Colonic mucosa (tissue), 4 donors: ENCODE measurements around the gene DNAJC18. TPM values are rescaled to one million over a fixed set of nuclear protein-coding genes. Genes with fewer than 3 reads are reported as not detected.
"Not testable (repeated sequence)": the region's sequence is repeated elsewhere in the genome, so short reads cannot be mapped to it uniquely, and the experiment has no call there.

ENCODE experiments used
- DNase-seq: peaks from one replicate; pipeline ENCODE4 v3.0.0-alpha.2; 2020
- H3K27ac ChIP-seq: fragments of 200-600 bp; one replicate; pipeline ENCODE4 v1.8.0; 2021
- H3K27me3 ChIP-seq: fragments of 200-600 bp; one replicate; pipeline ENCODE4 v1.8.0; 2021
- H3K36me3 ChIP-seq: fragments of 200-600 bp; one replicate; pipeline ENCODE4 v1.8.0; 2021
- H3K4me1 ChIP-seq: fragments of 200-600 bp; one replicate; pipeline ENCODE4 v1.8.0; 2021; ENCODE audit warnings: mild to moderate bottlenecking
- H3K4me3 ChIP-seq: fragments of 200-600 bp; one replicate; pipeline ENCODE4 v1.8.0; 2021
- H3K9ac ChIP-seq, 2 donors: one replicate each; pipeline ENCODE4 v1.7.0; 2013; ENCODE audit warnings: control low read depth in 2 of 2, low read depth in 2 of 2, low read length in 2 of 2
- H3K9me3 ChIP-seq: fragments of 200-600 bp; one replicate; pipeline ENCODE4 v1.8.0; 2021
- intact Hi-C: fragments of 100-400 bp; cut with DNase I; formaldehyde crosslinking; loops from one replicate; pipeline ENCODE4 v1.14.1; 2022
- total RNA-seq, 2 donors: library from RNA; stranded (reverse); fragmentation: NEBNext Ultra II Directional in 1 of 2; extraction: Animal tissue kit (Norgen Biotek cat#: 25700) in 1 of 2; gene quantifications; one replicate each; pipeline ENCODE4 v1.2.1, GENCODE V29; 2021
- TF ChIP-seq, protein P1 (sequence below): fragments of 200-600 bp; IDR thresholded peaks from one replicate; pipeline ENCODE4 v1.8.0; 2022; ENCODE audit warnings: antibody characterized with exemption, mild to moderate bottlenecking
- donor health status: healthy.
- donor health status: DM: no; HTN: no; CAD: no.
- donor health status: DM: no; HTN: no; CAD: no.

DNAJC18 gene
- 1 to 10 TPM; 3.6 to 5.7 TPM for total RNA-seq

DNA sequence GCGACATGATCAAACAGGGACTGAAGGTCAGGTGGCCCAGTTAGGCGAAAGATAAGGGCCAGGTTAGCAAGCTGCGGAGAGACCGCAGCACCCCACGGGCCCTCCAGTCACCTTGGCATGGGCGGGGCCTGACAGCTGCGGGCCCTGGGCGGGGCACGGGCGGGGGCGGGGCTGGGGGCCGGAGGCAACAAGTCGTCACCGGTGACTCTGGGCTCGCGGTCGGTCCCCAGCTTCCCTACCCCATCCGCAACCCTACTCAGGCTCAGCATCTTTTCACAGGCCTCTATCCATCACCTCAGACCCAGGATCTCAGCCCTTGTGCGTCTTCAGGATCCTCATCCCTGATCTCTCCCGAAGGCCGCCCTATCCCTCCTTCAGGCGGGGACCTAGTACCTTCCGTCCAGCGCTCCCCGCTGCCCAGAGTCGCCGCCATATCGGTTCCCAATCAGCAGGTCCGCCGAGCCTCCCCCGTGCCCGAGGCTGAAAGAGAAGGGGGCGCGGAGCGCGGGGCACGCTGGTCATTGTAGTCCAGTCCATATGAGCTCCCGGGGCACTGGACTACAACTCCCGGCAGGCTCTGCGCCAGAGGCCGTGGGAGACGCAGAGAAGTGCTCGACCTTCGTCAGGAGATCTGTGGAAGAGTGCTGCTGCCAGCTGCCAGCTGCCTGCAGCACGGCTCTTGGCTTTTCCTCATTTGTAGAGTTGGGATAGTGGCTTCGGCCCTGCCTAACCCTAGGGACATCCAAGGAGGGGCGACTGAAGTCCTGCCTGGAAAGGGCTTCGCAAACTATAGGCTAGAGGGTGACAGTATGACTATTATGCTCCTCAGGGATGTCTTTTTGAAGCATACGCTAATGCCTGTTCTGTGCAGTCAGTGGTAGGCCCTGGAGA lies at the start of gene DNAJC18:
TSS of gene DNAJC18 (minus strand) at position 513 of the 891 bp plus-strand sequence. CDS start at position 433, 80 bp downstream.
- Histone ChIP-seq H3K27ac (peak within 1 kb of the TSS; percentile 92), H3K4me1 (no peaks in the 10 kb centered on the region), H3K9ac (peak within 1 kb of the TSS; percentile 81 to 88), H3K4me3 (peak within 1 kb of the TSS; percentile 87), H3K9me3 (no peaks in the 10 kb centered on the region), H3K27me3 (no peaks in the 10 kb centered on the region), H3K36me3 (no peaks in the 10 kb centered on the region)
- peak; percentile 95 for DNase-seq
- TF ChIP-seq, protein P1, sequence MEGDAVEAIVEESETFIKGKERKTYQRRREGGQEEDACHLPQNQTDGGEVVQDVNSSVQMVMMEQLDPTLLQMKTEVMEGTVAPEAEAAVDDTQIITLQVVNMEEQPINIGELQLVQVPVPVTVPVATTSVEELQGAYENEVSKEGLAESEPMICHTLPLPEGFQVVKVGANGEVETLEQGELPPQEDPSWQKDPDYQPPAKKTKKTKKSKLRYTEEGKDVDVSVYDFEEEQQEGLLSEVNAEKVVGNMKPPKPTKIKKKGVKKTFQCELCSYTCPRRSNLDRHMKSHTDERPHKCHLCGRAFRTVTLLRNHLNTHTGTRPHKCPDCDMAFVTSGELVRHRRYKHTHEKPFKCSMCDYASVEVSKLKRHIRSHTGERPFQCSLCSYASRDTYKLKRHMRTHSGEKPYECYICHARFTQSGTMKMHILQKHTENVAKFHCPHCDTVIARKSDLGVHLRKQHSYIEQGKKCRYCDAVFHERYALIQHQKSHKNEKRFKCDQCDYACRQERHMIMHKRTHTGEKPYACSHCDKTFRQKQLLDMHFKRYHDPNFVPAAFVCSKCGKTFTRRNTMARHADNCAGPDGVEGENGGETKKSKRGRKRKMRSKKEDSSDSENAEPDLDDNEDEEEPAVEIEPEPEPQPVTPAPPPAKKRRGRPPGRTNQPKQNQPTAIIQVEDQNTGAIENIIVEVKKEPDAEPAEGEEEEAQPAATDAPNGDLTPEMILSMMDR = no peak
- intact Hi-C loops = no loop called here

DNA sequence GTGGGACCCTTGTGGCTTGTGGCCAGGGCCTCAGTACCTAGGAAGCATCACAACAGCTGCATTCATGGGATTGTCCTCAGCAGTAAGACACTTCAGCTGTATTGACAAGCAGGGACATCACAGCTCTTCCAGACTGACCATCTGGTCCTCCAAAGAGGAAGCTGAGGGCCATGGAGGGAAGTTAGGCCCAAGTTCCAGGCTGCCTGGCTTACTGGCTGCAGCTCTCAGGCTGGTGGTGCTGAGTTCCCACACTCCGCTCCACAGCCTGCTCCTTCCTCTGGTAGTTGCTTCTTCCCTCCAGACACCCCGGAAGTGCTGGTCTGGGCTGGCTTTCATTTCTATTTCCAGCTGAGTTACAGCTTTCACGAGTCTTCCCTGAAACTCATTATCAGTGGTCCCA lies 48.9 kb upstream of the DNAJC18 start:
- no peak overlapping the region for H3K4me3 ChIP-seq
- intact Hi-C loops = no loop called here
- H3K4me1 ChIP-seq = no peaks in the 10 kb centered on the region
- no peak overlapping the region for H3K9ac ChIP-seq
- no peak overlapping the region for H3K27ac ChIP-seq
- H3K27me3 ChIP-seq = no peaks in the 10 kb centered on the region
- no peaks in the 10 kb centered on the region for H3K36me3 ChIP-seq
- TF ChIP-seq, protein P1 = no peak
- no peaks in the 10 kb centered on the region for H3K9me3 ChIP-seq
- DNase-seq = no peak

DNA sequence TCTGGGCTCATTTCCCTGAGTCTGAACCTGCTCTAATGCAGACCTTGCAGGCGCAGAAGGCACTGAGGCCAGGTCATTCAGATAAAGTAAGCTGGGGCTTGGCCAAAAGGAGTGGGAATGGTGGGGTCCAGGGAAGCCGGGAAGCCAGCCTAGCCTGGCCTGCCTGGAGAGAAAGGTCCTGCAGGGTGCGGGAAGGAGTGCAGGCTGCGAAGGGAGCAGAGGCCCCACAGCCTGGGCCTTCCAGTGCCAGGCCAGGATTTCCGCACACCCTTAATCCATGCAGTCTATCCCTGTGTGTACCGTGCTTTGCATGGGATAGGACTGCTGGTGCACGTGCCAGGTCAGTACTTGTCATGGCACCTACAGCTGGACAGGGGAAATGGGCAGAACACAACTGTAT lies 46.9 kb upstream of the DNAJC18 start:
- intact Hi-C loops = no loop called here
- TF ChIP-seq, protein P1 = no peak
- H3K4me3 ChIP-seq = no peak overlapping the region
- peaks cover 13% of the 10 kb centered on the region for H3K4me1 ChIP-seq
- DNase-seq = no peak
- H3K36me3 ChIP-seq = no peaks in the 10 kb centered on the region
- H3K9me3 ChIP-seq = no peaks in the 10 kb centered on the region
- H3K9ac ChIP-seq = no peak overlapping the region
- H3K27me3 ChIP-seq = no peaks in the 10 kb centered on the region
- no peak overlapping the region for H3K27ac ChIP-seq

DNA sequence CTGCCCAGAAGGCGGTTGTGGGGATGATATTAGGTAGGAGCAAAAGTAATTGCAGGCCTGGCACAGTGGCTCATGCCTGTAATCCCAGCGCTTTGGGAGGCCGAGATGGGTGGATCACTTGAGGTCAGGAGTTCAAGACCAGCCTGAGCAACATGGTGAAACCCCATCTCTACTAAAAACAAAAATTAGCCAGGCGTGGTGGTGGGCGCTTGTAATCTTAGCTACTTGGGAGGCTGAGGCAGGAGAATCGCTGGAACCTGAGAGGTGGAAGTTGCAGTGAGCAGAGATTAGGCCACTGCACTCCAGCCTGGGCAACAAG lies 43.5 kb upstream of the DNAJC18 start:
- DNase-seq, H3K9me3 ChIP-seq, H3K36me3 ChIP-seq, intact Hi-C loops, H3K27me3 ChIP-seq: not testable (repeated sequence)
- H3K9ac ChIP-seq = peak overlapping the region in 1 of 2 donors; percentile 88
- peak overlapping the region; percentile 46 for H3K4me3 ChIP-seq
- peak overlapping the region; percentile 90 for H3K27ac ChIP-seq
- H3K4me1 ChIP-seq = peaks cover 21% of the 10 kb centered on the region

DNA sequence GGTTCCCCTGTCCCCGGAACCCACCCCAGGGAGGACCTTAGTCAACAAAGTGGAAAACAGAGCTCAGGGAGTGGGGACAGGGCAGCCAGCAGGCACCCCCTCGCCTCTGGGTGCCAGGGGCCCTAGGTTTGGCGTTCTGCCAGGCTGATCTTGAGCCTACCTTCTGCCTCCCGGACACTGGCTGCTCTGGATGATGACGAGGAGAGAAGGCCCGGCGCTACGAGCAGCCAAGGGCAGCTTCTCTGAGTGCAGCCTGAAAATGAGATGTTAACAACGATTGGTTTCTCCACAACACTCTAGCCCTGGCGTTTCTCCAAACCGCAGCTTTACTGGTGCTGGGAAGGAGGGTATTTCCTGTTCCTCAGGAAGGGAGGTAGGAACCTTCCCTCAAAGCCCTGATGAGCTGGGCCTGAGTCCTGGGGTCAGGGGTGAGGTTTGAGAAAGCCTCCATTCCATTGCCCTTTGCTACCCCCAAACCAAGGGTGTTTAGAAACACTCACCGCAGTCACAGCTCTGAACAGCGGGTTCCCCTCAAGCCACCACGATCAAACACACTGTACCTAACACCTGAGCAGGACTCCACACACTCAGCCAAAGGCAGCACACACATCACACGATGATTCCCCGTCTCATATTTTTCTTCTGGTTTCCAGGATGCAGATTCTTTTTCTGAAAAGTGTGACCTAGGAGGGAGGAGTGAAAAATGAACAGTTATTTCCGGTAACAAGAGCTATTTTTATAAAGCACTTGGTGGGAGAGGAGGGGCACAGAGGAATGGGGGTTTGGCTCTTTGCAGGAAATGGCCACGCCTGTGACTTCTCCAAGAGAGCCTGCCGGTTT lies 42.9 kb upstream of the DNAJC18 start, which contains the start of gene STING1:
TSS of gene STING1 (minus strand) at position 709 of the 840 bp plus-strand sequence. CDS start 1,054 bp downstream, outside the sequence.
- H3K9ac ChIP-seq = peak within 1 kb of the TSS; percentile 74 to 88
- peak; percentile 94 for DNase-seq
- H3K9me3 ChIP-seq = no peaks in the 10 kb centered on the region
- H3K4me1 ChIP-seq = peaks cover 21% of the 10 kb centered on the region
- TF ChIP-seq, protein P1 = no peak
- peak within 1 kb of the TSS; percentile 90 for H3K27ac ChIP-seq
- H3K27me3 ChIP-seq = no peaks in the 10 kb centered on the region
- peak within 1 kb of the TSS; percentile 46 for H3K4me3 ChIP-seq
- H3K36me3 ChIP-seq = no peaks in the 10 kb centered on the region
- intact Hi-C loops = no loop called here
